Heart right ventricle (tissue), 12 donors: ENCODE data around the gene TRIM28. TPM values are rescaled to one million over a fixed set of nuclear protein-coding genes. Genes with fewer than 3 reads are reported as not detected.

Source experiments
- microRNA-seq, 2 donors: library from miRNA; unstranded; fragments of <30 nt; microRNA quantifications; one replicate each; pipeline ENCODE4 v1.2.0, GENCODE V29; 2021
- polyA plus RNA-seq, 2 donors: library from polyadenylated mRNA; stranded (reverse); fragments of 200-250 nt; gene quantifications; one replicate each; pipeline ENCODE4 v1.2.3, GENCODE V29; 2013
- total RNA-seq, 10 donors: library from RNA; stranded (reverse); fragmentation: NEBNext Ultra II Directional in 3 of 10; extraction: Animal tissue kit (Norgen Biotek cat#: 25700) in 3 of 10; gene quantifications; one replicate each; pipeline versions ENCODE4 v1.2.1 to v1.2.4, GENCODE V29; 2021 to 2023
- donor health status: ischemic (EF 13 %, LVEDD 7.1; RV severe dilation, severe dysfunction).
- donor health status: healthy with polysubstance abuse.
- donor health status: DM: no; HTN: yes; CAD: no.
- donor health status: DM: no; HTN: no; CAD: no.
- donor health status: ischemic (EF 25% LVEDD 6.9; RV normal size, moderate dysfunction).
- donor health status: ischemic (EF 25% LVEDD 5.7; RV mildly dilated, moderate dysfunction).
- donor health status: healthy.
- donor health status: nonischemic (EF 11% LVEDD 7.7; RV severe dilation, severe dysfunction).
- donor health status: DM: yes; HTN: yes; CAD: no.
- donor health status: PGD.
- donor health status: ischemic (EF 29% LVEDD 5.4; RV normal size, mild dysfunction).
- donor health status: nonischemic (EF 23%, LVEDD 6.1; RV moderate dilation, normal function).

Gene TRIM28
- total and polyA plus RNA-seq, 12 donors = 105 to 163 (median 142) TPM

Small RNA genes within 50 kb of the gene (microRNA-seq; reads per million reads assigned to microRNA genes)
- 0 reads per million in 2 donors for gene MIR6807

Other genes with a start within 250 kb of the TRIM28 start
- gene ERVK3-1, start 238.7 kb upstream of the TRIM28 start, total RNA-seq = 10 to 100 TPM; 14.4 to 28.7 (median 17.7) TPM
- 10 to 100 TPM; 28.6 to 57.5 TPM for gene ERVK3-1, start 238.7 kb upstream of the TRIM28 start, polyA plus RNA-seq
- gene ZSCAN22, start 217.1 kb upstream of the TRIM28 start, total RNA-seq = 1 to 10 TPM; 1.2 to 2.1 (median 1.4) TPM
- under 1 TPM; 0.80 to 0.87 TPM for gene ZSCAN22, start 217.1 kb upstream of the TRIM28 start, polyA plus RNA-seq
- gene A1BG, start 190.6 kb upstream of the TRIM28 start, total RNA-seq = 1 to 10 TPM in 9 of 10 donors, under 1 TPM in 1; 0.80 to 5.5 (median 2.0) TPM
- gene A1BG, start 190.6 kb upstream of the TRIM28 start, polyA plus RNA-seq = 1 to 10 TPM; 9.6 TPM
- under 1 TPM in 9 of 10 donors, not detected in 1; 0.14 to 0.73 (median 0.30) TPM for gene ZNF497, start 181.3 kb upstream of the TRIM28 start, total RNA-seq
- under 1 TPM; 0.22 to 0.33 TPM for gene ZNF497, start 181.3 kb upstream of the TRIM28 start, polyA plus RNA-seq
- under 1 TPM; 0.11 to 0.90 (median 0.41) TPM for gene ZNF837, start 163.0 kb upstream of the TRIM28 start, total RNA-seq
- gene ZNF837, start 163.0 kb upstream of the TRIM28 start, polyA plus RNA-seq = under 1 TPM; 0.36 to 0.88 TPM
- 100 to 1,000 TPM; 360 to 610 (median 413) TPM for gene RPS5, start 156.8 kb upstream of the TRIM28 start, total RNA-seq
- 1,000 to 10,000 TPM in 1 of 2 donors, 100 to 1,000 TPM in 1; 430 to 2,053 TPM for gene RPS5, start 156.8 kb upstream of the TRIM28 start, polyA plus RNA-seq
- not detected for gene RNF225, start 148.4 kb upstream of the TRIM28 start, total RNA-seq
- not detected for gene RNF225, start 148.4 kb upstream of the TRIM28 start, polyA plus RNA-seq
- 10 to 100 TPM; 12.7 to 20.4 (median 17.6) TPM for gene ZNF584, start 135.4 kb upstream of the TRIM28 start, total RNA-seq
- 10 to 100 TPM in 1 of 2 donors, 1 to 10 TPM in 1; 6.5 to 15.9 TPM for gene ZNF584, start 135.4 kb upstream of the TRIM28 start, polyA plus RNA-seq
- 1 to 10 TPM; 3.6 to 6.7 (median 5.1) TPM for gene ZNF132, start 103.9 kb upstream of the TRIM28 start, total RNA-seq
- gene ZNF132, start 103.9 kb upstream of the TRIM28 start, polyA plus RNA-seq = 1 to 10 TPM; 1.1 to 1.3 TPM
- 1 to 10 TPM; 1.9 to 5.2 (median 3.2) TPM for gene ZNF324B, start 92.4 kb upstream of the TRIM28 start, total RNA-seq
- gene ZNF324B, start 92.4 kb upstream of the TRIM28 start, polyA plus RNA-seq = 1 to 10 TPM; 1.4 to 1.6 TPM
- gene ZNF324, start 77.0 kb upstream of the TRIM28 start, total RNA-seq = 1 to 10 TPM; 3.8 to 6.1 (median 5.1) TPM
- gene ZNF324, start 77.0 kb upstream of the TRIM28 start, polyA plus RNA-seq = 1 to 10 TPM; 2.6 to 4.0 TPM
- gene ZNF446, start 67.7 kb upstream of the TRIM28 start, total RNA-seq = 1 to 10 TPM; 4.2 to 7.0 (median 5.1) TPM
- 10 to 100 TPM in 1 of 2 donors, 1 to 10 TPM in 1; 7.1 to 11.1 TPM for gene ZNF446, start 67.7 kb upstream of the TRIM28 start, polyA plus RNA-seq
- gene SLC27A5, start 32.1 kb upstream of the TRIM28 start, total RNA-seq = 1 to 10 TPM; 2.2 to 4.9 (median 3.9) TPM
- 1 to 10 TPM; 7.4 to 7.9 TPM for gene SLC27A5, start 32.1 kb upstream of the TRIM28 start, polyA plus RNA-seq
- 10 to 100 TPM in 5 of 10 donors, 1 to 10 TPM in 5; 7.7 to 13.3 (median 9.7) TPM for gene ZBTB45, start 24.3 kb upstream of the TRIM28 start, total RNA-seq
- gene ZBTB45, start 24.3 kb upstream of the TRIM28 start, polyA plus RNA-seq = 1 to 10 TPM; 7.1 to 8.7 TPM
- gene CHMP2A, start 11.0 kb downstream of the TRIM28 start, total RNA-seq = 100 to 1,000 TPM; 123 to 151 (median 131) TPM
- 100 to 1,000 TPM; 239 to 349 TPM for gene CHMP2A, start 11.0 kb downstream of the TRIM28 start, polyA plus RNA-seq
- 100 to 1,000 TPM; 107 to 146 (median 122) TPM for gene UBE2M, start 14.5 kb downstream of the TRIM28 start, total RNA-seq
- 100 to 1,000 TPM in 1 of 2 donors, 10 to 100 TPM in 1; 45.4 to 115 TPM for gene UBE2M, start 14.5 kb downstream of the TRIM28 start, polyA plus RNA-seq
- 10 to 100 TPM in 2 of 10 donors, 1 to 10 TPM in 8; 4.4 to 12.0 (median 8.3) TPM for gene MZF1, start 29.3 kb downstream of the TRIM28 start, total RNA-seq
- 10 to 100 TPM in 1 of 2 donors, 1 to 10 TPM in 1; 7.6 to 28.0 TPM for gene MZF1, start 29.3 kb downstream of the TRIM28 start, polyA plus RNA-seq